ENCODE data around the gene STING1.
"Not testable (repeated sequence)": the region's sequence is repeated elsewhere in the genome, so short reads cannot be mapped to it uniquely, and the experiment has no call there.

The STING1 gene

DNA sequence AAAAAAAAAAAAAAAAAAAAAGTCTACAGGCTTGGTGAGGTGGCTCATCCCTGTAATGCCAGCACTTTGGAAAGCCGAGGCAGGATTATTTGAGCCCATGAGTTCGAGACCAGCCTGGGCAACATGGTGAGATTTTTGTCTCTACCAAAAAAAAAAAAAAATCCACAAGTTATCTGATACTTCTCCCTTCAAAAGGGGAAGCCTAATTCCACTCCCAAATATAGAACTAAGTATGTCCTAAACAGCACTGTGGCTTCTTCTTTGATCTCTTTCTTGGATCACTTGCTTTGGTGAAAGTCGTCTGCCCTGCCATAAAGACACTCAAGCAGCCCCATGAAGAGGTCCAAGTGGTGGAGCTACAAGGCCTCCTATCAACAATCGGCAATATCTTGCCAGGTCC lies 18.8 kb upstream of the STING1 start:
- no peak for DNase-seq

DNA sequence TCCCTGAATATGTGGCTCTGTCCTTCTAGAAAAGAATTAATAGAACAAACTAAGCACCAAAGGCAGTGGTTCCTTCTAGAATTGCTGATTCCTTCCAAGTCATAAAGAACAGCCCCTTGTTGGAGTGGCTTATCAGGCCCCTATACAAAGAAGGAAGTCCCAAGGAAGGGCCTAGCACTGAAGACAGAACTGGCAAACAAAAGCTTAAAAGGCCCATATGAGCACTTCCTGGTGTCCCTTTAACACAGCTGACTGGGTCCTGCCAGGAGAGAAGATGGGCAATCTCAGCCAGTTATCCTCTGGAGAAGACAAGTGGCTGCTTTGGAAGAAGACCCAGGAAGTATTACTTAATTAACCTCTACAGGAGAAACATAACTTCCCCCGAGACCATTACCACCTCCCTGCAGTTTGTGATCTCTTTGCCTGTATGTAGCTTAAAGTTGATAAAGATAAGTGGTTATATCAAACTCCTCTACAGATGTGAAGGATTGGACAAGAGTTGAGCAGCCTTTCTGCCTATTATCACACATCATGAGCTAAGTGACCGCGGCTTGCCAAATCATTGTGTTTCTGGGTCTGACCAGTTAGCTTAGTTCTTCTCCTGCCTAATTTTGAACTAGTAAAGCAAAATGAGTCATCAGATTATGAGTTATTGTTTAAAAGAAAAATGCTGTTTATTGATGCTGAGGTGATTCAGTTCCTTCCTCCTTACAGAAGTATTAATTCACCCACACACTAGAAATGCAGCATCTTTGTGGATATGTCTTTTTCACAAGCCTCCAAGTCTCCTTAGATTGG lies 13.3 kb upstream of the STING1 start:
- DNase-seq: no peak

DNA sequence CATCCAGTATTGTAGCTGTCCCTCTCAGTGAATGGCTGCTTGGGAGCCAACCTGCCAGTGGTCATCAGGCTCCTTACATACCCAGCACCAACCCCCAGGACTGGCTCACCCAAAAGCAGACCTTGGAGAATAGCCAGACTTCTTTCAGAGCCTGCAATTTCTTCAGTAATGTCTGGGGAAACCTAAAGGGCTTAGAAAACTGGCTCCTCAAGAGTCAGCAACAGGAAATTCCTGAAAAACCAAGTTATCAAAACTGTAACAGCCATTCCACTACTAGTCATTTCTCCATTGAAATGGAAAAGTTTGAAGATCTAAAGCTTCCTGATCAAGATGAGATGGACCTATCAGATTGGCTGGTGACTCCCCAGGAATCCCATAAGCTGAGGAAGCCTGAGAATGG lies 12.3 kb upstream of the STING1 start:
- DNase-seq: no peak

DNA sequence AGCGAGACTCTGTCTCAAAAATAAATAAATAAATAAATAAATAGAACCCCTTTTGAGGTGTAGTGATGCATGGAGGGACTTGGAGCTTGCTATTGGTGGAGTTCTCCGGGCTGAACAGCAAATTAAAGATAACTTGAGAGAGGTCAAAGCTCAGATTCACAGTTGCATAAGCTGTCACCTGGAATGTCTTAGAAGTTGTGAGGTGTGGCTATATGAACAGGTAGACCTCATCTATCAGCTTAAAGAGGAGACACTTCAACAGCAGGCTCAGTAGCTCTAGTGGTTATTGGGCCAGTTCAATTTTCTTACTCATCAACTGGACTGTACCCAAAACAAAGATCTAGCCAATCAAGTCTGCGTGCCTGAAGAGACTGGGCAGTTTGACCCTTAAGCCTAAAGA lies 11.7 kb upstream of the STING1 start:
- DNase-seq: no peak

DNA sequence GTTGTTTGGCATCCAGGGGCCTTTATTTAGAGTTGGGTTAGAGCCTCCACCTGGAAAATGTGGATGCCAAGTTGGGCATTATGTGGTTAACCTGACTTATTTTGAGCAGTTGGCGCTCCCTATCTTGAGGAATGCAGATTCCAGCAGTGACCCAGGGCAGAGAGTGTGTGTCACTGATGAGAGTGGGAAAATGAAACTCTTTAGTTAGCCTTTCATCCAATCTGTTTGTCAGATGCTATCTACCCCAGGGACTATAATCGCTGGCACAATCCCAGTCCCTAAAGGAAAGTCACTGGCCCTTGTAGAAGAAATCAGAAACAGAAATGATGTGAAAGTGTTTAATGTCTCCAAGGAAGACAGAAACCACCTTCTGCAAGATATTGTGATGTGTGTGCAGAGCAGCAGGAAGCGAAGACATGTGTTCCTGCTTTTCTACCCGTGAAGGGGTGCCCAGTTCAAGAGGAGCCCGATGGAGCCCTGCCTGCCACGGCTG lies 10.2 kb upstream of the STING1 start:
- DNase-seq: no peak

DNA sequence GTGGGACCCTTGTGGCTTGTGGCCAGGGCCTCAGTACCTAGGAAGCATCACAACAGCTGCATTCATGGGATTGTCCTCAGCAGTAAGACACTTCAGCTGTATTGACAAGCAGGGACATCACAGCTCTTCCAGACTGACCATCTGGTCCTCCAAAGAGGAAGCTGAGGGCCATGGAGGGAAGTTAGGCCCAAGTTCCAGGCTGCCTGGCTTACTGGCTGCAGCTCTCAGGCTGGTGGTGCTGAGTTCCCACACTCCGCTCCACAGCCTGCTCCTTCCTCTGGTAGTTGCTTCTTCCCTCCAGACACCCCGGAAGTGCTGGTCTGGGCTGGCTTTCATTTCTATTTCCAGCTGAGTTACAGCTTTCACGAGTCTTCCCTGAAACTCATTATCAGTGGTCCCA lies 5.7 kb upstream of the STING1 start:
- DNase-seq: no peak

DNA sequence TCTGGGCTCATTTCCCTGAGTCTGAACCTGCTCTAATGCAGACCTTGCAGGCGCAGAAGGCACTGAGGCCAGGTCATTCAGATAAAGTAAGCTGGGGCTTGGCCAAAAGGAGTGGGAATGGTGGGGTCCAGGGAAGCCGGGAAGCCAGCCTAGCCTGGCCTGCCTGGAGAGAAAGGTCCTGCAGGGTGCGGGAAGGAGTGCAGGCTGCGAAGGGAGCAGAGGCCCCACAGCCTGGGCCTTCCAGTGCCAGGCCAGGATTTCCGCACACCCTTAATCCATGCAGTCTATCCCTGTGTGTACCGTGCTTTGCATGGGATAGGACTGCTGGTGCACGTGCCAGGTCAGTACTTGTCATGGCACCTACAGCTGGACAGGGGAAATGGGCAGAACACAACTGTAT lies 3.6 kb upstream of the STING1 start:
- no peak for DNase-seq

DNA sequence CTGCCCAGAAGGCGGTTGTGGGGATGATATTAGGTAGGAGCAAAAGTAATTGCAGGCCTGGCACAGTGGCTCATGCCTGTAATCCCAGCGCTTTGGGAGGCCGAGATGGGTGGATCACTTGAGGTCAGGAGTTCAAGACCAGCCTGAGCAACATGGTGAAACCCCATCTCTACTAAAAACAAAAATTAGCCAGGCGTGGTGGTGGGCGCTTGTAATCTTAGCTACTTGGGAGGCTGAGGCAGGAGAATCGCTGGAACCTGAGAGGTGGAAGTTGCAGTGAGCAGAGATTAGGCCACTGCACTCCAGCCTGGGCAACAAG lies 291 bp upstream of the STING1 start:
- DNase-seq: not testable (repeated sequence)

DNA sequence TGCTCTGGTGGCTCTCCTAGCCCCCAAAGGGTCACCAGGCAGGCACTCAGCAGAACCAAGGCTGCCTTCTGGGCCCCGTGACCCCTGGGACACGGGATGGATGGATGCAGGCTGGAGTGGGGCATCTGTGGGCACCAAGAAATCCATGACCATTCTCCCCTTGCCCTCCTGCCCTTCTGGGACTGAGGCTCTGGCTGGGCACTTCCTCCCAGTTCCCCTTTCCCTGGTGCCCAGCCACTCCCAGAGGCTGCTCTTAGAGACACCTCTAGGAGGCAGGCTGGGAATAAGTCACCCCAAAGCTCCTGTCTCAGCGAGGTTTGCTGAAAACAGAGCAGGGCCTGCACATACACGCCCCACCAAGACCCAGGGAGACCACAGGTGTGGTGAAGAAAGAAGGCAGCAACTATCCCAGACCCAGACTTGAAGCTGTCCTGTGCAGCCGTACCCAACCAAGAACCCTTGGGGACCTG lies 943 bp downstream of the STING1 start:
- DNase-seq: no peak

DNA sequence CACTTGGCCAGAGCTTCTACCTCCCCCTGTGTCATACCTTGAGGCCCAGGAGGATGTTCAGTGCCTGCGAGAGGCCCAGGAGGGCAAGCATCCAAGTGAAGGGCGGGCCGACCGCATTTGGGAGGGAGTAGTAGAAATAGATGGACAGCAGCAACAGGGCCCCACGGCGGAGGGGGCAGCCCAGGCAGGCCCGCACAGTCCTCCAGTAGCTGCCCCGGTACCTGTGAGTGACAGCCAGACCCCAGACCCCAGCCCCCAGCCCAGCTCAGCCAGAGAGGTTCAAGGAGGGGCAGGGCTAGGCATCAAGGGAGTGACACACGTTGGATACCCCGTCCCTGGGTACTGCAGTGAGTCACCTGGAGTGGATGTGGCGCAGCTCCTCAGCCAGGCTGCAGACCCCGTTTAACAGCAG lies 1.4 kb downstream of the STING1 start:
- DNase-seq: no peak

DNA sequence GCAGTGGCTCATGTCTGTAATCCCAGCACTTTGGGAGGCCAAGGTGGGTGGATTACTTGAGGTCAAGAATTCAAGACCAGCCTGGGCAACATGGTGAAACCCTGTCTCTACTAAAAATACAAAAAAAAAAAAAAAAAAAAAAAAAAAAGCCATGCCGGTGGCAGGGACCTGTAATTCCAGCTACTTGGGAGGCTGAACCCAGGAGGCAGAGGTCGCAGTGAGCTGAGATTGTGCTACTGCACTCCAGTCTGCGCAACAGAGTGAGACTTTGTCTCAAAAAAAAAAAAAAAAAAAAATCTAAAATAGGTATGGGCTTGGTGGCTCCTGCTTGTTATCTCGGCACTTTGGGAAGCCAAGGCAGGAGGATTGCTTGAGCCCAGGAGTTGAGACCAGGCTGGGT lies 2.8 kb downstream of the STING1 start:
- DNase-seq: not testable (repeated sequence)

DNA sequence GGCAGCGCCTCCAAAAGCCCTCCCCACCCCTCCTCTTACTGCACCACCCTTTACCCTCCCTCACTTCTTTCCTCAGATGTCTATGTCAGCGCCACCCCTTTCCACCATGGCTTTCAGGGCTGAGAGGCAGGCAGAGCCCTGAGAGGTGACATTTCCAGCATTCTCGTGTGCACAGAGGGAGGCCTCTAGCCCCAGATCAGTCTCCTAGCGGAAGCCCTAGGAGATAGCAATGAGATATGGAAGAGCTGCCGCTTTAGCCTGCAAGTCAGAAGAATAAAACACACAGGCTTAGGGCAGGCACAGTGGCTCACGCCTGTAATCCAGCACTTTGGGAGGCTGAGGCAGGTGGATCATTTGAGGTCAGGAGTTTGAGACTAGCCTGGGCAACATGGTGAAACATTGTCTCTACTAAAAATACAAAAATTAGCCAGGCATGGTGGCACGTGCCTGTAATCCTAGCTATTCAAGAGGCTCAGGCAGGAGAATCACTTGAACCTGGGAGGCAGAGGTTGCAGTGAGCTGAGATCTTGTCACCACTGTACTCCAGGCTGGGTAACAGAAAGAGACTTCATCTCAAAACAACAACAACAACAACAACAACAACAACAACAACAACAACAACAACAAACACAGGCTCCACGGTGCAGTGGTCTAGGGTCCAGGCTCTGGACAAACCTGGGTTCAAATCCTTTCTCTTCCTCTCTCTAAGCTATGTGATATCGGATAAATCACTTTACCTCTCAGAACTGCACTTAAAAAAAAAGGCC lies 3.7 kb downstream of the STING1 start:
- not testable (repeated sequence) for DNase-seq

DNA sequence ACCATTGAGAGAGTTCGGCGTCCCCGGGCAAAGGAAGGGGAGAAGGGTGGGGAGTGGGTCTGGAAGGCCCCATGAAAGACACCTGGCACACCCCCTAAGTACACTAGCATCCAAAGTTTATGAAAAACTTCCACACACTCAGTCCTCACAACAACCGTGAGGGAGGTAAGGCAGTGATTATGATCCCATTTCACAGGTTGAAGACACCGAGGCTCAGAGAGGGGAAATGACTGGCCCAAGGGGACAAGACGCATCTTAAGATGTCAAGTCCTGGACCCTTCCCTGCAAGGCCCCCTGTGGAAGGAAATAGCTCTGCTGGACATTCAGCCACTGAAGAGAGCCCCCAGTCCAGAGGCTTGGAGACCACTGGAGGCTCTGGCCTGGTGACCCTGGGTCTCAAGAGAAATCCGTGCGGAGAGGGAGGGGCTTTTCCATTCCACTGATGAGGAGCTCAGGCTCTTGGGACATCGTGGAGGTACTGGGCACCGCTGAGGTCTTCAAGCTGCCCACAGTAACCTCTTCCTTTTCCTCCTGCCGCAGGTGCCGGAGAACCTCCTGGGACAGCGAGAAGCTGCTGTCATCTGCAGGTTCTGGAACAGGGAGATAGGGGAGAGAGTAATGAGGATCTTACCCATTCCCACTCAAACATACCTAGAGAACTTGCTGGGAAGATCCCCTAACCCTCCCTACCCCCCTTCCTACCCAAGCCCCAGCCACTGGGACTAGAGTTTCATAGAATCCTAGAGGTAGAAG lies 6.5 kb downstream of the STING1 start:
- no peak for DNase-seq

DNA sequence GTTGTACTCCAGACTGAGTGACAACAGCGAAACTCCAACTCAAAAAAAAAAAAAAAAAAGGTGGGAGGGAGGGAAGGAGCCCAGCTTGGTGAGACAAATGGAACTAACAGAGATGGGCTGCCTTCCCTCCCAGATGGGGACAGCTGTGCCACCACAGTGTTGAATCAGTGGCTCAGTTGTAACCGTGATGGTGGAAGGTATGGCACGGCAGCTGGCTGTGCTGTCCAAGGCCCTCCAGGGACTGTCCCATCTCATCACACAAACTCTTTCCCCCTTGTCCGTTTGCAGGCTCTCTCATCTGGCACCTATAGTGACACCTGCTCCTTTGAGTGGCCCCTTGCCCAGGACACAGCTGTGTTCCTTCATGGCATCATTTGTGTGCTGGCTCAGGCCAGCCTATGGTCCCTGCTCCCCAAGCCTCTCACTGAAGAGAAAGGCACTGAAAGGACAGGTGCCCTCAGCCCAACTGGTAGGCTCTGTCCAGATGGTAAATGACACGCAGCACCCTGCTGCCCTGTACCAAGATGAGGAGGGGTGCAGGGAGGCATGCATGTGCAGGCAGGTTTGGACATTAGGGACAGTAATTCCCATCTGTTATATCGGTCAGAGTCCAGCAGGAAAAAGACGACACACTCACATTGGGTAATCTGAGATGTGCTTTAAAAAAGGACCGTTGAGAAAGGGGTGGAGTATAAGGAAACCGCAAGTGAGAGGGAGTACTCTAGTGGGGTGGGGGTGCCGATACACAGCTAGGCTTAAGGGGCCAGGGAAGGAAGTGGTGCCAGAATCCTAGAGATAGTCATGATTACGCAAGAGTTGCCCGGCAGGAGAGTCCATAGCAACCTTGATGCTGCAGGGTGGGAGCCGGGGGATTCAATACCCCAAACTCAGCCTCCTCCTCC lies 7.4 kb downstream of the STING1 start:
- DNase-seq: no peak

DNA sequence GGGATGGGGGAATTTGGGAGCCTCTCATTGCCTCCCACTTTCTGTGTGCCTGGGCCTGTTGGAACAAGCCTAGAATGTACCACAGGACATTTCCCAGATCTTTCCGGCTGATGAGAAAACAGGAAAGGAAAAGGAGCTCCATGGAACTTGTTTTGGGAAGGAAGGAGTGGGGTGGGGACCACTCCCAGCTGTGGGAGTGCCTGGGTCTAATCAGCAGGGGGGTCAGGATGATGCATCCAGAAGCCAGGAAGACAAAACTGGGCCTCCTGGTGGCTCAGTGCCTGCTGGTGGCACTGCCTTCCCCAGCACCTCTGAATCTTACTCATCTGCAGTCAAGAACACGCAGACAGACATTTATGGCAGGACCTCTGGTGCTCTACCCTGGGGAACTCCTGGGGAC lies 9.0 kb downstream of the STING1 start:
- DNase-seq: no peak

DNA sequence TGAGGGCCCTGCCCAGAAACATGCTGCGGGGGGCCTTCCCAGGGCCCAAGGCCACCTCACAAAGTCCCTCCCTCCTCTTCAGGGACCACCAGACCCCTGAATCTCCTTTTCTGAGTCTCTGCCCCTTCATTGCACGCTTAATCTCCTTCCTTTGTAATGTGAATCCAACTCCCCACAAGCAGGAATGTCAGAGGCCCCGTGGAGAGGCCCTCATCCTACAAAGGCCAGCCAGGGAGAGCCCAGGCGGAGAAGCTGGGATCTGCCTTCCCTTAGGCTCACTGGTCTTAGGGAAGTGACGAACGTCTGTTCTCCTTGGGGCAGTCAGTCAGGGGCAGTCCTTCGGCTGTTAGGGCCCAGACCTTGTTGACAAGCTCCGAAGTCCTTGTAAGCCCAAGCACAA lies 9.5 kb downstream of the STING1 start:
- DNase-seq: no peak

DNA sequence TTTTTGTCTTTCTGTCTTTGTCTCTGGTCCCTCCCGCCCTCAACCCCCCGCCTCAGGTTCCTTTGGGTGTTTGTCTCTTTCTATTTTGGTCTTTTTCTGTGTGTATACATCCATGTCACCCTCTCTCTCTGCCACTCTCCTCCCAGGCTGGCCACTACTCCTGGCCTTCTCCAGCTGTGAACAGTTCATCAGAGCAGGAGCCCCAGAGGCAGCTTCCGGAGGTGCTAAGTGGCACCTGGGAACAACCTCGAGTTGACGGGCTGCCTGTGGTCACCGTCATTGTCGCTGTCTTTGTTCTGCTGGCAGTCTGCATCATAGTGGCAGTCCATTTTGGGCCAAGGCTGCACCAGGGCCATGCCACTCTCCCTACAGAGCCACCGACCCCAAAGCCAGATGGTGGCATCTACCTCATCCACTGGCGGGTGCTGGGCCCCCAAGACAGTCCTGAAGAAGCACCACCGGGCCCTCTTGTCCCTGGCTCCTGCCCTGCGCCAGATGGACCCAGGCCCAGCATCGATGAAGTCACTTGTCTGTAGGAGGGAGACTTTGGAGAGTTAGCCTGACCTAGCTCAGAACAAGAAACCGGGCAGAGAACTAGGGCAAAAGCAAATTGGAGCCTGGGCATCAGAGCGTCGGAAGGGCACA lies 10.1 kb downstream of the STING1 start:
- DNase-seq: no peak

DNA sequence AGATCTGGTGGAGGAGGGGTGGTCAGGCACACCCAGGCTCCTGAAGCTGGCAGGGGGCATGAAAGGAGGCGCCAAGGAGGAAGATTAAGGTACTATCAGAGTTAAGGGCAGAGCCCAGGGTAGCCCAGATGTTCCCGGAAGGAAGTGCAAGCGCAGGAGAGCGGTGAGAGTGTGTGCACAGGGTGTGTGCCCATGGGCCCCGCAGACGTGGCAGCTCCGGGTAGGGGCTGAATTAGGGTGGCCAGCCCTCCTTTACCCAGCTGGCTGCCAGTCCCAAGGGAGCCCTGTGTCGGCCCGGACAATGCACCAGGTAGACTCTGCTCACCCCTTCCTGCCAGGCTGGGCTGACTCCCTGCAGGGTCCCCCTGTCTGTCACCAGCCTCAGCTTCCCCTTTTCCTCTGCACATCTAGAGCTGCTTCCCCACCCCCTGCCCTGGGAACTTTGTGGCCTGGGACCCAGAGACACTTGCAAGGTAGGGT lies 11.7 kb downstream of the STING1 start, which contains the start of gene SMIM33:
TSS of gene SMIM33 (plus strand) at position 184 of the 480 bp plus-strand sequence. CDS start at position 302, 118 bp downstream.
- peak; percentile 46 for DNase-seq

DNA sequence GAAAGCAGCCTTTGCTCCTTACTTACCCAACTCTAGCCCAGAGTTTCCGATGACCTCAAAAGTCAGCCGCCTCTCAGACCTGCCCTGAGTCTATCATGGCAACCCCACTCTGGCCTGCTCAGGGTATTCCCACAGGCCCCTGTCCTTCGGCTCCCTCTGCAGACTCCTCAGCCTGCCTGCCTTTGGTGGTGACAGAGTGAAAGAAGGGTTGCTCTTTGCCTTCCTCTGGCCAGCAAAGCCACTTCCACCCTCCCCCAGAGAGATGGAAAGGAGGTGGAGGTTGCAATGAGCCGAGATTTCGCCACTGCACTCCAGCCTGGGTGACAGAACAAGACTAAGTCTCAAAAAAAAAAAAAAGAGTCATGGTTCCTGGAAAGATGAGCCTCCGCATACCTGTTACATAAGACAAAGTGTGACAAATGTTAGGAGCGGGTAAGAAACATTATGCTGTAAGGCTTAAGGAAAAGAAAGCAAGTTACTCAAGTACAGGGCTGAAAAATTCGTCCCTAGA lies 14.1 kb downstream of the STING1 start:
- DNase-seq: no peak

DNA sequence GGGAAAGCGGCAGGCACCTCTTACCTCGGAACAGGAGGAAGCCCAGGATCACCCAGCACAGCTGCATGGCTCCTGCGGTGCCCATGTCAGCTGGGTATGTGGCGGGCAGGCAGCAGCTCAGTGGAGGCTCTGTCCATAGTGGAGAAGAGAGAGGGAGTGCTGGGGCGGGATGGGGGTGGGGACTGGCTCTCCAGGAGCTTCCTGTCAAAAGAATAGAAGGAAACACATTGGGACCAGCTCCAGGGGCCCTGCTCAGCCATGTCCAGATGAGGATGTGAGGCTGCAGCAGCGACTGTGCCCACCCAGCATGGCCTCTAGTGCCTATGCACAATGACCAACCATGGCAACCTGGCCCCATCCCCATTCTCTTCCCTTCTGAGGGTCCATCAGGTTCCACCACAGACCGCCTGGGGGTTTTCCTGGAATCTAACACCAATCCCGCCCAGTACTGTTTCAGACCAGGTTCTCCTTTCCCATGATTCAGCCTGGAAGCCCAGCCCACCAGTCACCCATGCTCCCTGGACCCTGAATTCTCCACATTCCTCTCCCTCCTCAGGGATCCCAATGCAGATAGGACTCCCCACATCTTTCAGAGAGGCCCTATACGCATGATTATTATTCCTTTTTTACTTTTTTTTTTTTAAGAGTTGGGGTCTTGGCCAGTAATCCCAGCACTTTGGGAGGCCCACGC lies 19.8 kb downstream of the STING1 start, which contains the start of gene ECSCR:
TSS of gene ECSCR (minus strand) at position 158 of the 691 bp plus-strand sequence. CDS start at position 85, 73 bp downstream.
- no peak for DNase-seq

DNA sequence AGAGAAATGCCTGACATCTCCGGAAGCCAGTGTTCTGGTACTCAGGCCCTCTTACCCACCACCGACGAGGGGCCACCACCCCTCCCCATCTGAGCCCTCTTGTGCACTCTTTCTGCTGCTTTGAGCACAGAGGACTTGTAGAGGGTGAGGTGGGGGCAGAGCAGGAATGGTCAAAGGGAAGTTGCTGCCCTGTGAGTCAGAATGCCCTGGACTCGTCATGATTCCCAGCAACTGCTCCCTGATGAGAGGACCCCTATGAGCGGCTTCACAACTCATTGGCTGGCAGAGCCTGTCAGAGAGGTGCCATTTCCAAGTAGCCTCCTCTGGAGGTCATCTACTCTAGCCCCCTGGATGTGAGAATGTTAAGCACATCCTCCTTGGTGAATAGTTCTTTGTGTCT lies 20.9 kb downstream of the STING1 start:
- DNase-seq: no peak
